B cell (primary cell): ENCODE results near the gene RUSF1. TPM values are rescaled to one million over a fixed set of nuclear protein-coding genes. Genes with fewer than 3 reads are reported as not detected.

Source experiments
- ATAC-seq: fragments of 200-7000 bp; cut with Tn5 transposase; one replicate; pipeline ENCODE4 v1.10.0; 2021; ENCODE audit warnings: low read depth, mild to moderate bottlenecking, moderate number of reproducible peaks, moderate library complexity
- CTCF ChIA-PET: fragments of 350-600 bp; sonication (Branson Sonifier 250); formaldehyde crosslinking; loops from one replicate; lab custom pipeline; 2021; ENCODE audit warnings: antibody characterized with exemption, inconsistent platforms; lab: Charles Lee
- POLR2A ChIA-PET: fragments of 350-600 bp; sonication (Branson Sonifier 250); formaldehyde crosslinking; loops from one replicate; lab custom pipeline; 2021; ENCODE audit warnings: antibody characterized with exemption; lab: Charles Lee
- DNase-seq: peaks from one replicate; pipeline ENCODE4 v3.0.0; 2013
- H2AFZ ChIP-seq: 2 replicates; pipeline ENCODE4 v1.6.1; 2012; ENCODE audit warnings: mild to moderate bottlenecking, low read depth, low read length; ENCODE audit not compliant: insufficient read depth, poor library complexity, severe bottlenecking
- H3K27ac ChIP-seq, 2 donors: 1 replicate in 1 of 2; 2 replicates in 1 of 2; pipeline ENCODE4 v1.5.1; 2012 to 2013; ENCODE audit warnings: low read length in 2 of 2, mild to moderate bottlenecking in 2 of 2, moderate library complexity in 1 of 2
- H3K27me3 ChIP-seq, 4 experiments: fragments of 200-600 bp in 1 of 4; sonication (generic) in 1 of 4; replicated peaks in 1 of 4; 1 replicate in 2 of 4; 2 replicates in 2 of 4; pipeline versions ENCODE4 v1.6.1 to v1.7.0; 2013 to 2016; ENCODE audit warnings: low read length in 3 of 4, mild to moderate bottlenecking in 2 of 4, mixed read lengths in 1 of 4, moderate library complexity in 1 of 4; ENCODE audit not compliant: insufficient read depth in 4 of 4, control insufficient read depth in 3 of 4; ENCODE audit errors: control extremely low read depth in 1 of 4
- H3K36me3 ChIP-seq, 2 experiments: replicated peaks in 1 of 2; 1 replicate in 1 of 2; 2 replicates in 1 of 2; pipeline versions ENCODE4 v1.6.1 to v1.7.1; 2013; ENCODE audit warnings: low read length in 1 of 2; ENCODE audit not compliant: insufficient read depth in 2 of 2, control insufficient read depth in 1 of 2; ENCODE audit errors: control extremely low read depth in 1 of 2, extremely low read depth in 1 of 2
- H3K4me1 ChIP-seq, 2 donors: fragments of 200-600 bp in 1 of 2; sonication (generic) in 1 of 2; 1 replicate in 1 of 2; 2 replicates in 1 of 2; pipeline versions ENCODE4 v1.5.1 to v1.6.1; 2013 to 2017; ENCODE audit warnings: low read length in 2 of 2; ENCODE audit not compliant: control insufficient read depth in 2 of 2, insufficient read depth in 2 of 2
- H3K4me2 ChIP-seq: replicated peaks from 2 replicates; pipeline ENCODE3; 2012; ENCODE audit warnings: mild to moderate bottlenecking, low read depth, low read length; ENCODE audit not compliant: poor library complexity, severe bottlenecking
- H3K4me3 ChIP-seq, 5 experiments: fragments of 200-600 bp in 1 of 5; sonication (generic) in 1 of 5; 1 replicate in 3 of 5; 2 replicates in 2 of 5; pipeline versions ENCODE4 v1.5.1 to v1.7.0; 2011 to 2016; ENCODE audit warnings: low read length in 4 of 5, mild to moderate bottlenecking in 4 of 5, low read depth in 2 of 5, control low read depth in 1 of 5, moderate library complexity in 1 of 5; ENCODE audit not compliant: insufficient read depth in 1 of 5; ENCODE audit errors: control extremely low read depth in 1 of 5, extremely low read depth in 1 of 5
- H3K79me2 ChIP-seq: fragments of 200-600 bp; sonication (generic); one replicate; pipeline ENCODE4 v1.6.0; 2016; ENCODE audit warnings: low read length; ENCODE audit not compliant: control insufficient read depth, insufficient read depth
- H3K9ac ChIP-seq: fragments of 200-600 bp; sonication (generic); 2 replicates; pipeline ENCODE4 v1.6.1; 2017; ENCODE audit warnings: mild to moderate bottlenecking, low read length, moderate library complexity
- H3K9me3 ChIP-seq, 3 donors: one replicate each; pipeline versions ENCODE4 v1.6.1 to v1.7.1; 2013; ENCODE audit warnings: low read length in 2 of 3; ENCODE audit not compliant: control insufficient read depth in 2 of 3, insufficient read depth in 1 of 3; ENCODE audit errors: control extremely low read depth in 1 of 3
- H4K20me1 ChIP-seq: 2 replicates; pipeline ENCODE4 v1.6.0; 2012; ENCODE audit warnings: mild to moderate bottlenecking, low read length; ENCODE audit not compliant: insufficient read depth, control insufficient read depth, poor library complexity, severe bottlenecking
- H3K27ac Mint-ChIP-seq: one replicate; pipeline ENCODE4 v1.8.0; 2021; ENCODE audit warnings: mixed read lengths
- H3K27me3 Mint-ChIP-seq: one replicate; pipeline ENCODE4 v1.8.0; 2021; ENCODE audit warnings: mixed read lengths
- H3K4me1 Mint-ChIP-seq: one replicate; pipeline ENCODE4 v1.8.0; 2021; ENCODE audit warnings: mixed read lengths
- H3K4me3 Mint-ChIP-seq: one replicate; pipeline ENCODE4 v1.8.0; 2021; ENCODE audit warnings: mixed read lengths
- H3K9me3 Mint-ChIP-seq: one replicate; pipeline ENCODE4 v1.8.0; 2022; ENCODE audit warnings: mixed read lengths; ENCODE audit not compliant: insufficient read depth
- EZH2 ChIP-seq: IDR thresholded peaks from 2 replicates; pipeline ENCODE4 v1.6.1; 2012; ENCODE audit warnings: borderline replicate concordance, low read depth, mild to moderate bottlenecking, moderate library complexity, low read length; ENCODE audit not compliant: insufficient read depth, poor library complexity, severe bottlenecking
- WGBS: methylation state at CpG from one replicate; pipeline ENCODE4 v1.1.5; 2013; ENCODE audit warnings: missing lambda C conversion rate; ENCODE audit not compliant: insufficient coverage; 5-methylcytosine and 5-hydroxymethylcytosine counted together
- intact Hi-C: fragments of 100-400 bp; cut with micrococcal nuclease; formaldehyde crosslinking; loops from one replicate; pipeline ENCODE4 v1.10.0; 2022
- polyA plus RNA-seq: library from polyadenylated mRNA; depleted of rRNA; stranded (reverse); fragments of >200 nt; gene quantifications from 2 replicates; pipeline ENCODE4 v1.2.3, GENCODE V29; 2012
- total RNA-seq, 2 donors: library from RNA; stranded (reverse); fragments of 120-200 nt in 1 of 2; gene quantifications; 1 replicate in 1 of 2; 2 replicates in 1 of 2; pipeline versions ENCODE4 v1.2.3 to v1.2.4, GENCODE V29; 2013 to 2022
- TF ChIP-seq, protein P1 (sequence below): fragments of 200-600 bp; IDR thresholded peaks from one replicate; pipeline ENCODE4 v1.8.0; 2022; ENCODE audit warnings: antibody characterized with exemption, mild to moderate bottlenecking

RUSF1 gene
- total and polyA plus RNA-seq, 2 donors (not counting 1 experiment from before 2014, with no cell fraction given), result 103 to 132 TPM

DNA sequence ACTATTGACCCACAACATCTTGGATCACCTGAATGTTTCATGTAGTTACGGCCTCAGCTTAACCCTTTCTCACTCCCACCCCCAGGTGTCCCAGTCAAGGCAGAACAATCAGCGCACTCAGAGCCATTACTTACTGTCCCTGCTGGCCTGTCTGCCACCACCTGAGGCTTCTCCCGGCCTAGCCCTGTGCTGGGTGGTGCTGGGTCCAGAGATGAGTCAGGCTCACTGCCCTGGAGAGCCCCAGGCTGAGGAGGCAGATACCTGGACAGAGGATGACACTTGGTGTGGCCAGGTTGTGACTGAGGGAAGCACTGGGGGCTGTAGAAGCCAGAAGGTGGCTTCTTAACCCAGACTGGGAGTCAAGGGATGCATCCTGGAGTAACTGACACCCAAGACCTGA, 29.2 kb downstream of the RUSF1 start:
- no peak overlapping the region for H3K27ac Mint-ChIP-seq

More for the DNA sequence above, 29.2 kb downstream of the RUSF1 start:
- 86% methylated on average over 3 of the region's 3 CpGs for WGBS
- no peak overlapping the region for H3K4me3 Mint-ChIP-seq
- no peaks in the 10 kb centered on the region for H3K79me2 ChIP-seq
- H3K9me3 ChIP-seq, result no peaks in the 10 kb centered on the region
- intact Hi-C loops, result loop anchor here (5.0 kb wide), 1 partner anchor 393 kb away; the partner anchor contains the start of gene ZNF267
- H3K27me3 Mint-ChIP-seq, result peaks cover 16% of the 10 kb centered on the region
- CTCF ChIA-PET, result interaction anchor here (0.7 kb wide), 1 partner anchor 326 kb away, joined by 3 read pairs; no protein-coding TSS in a partner anchor
- peaks cover 9 to 18% of the 10 kb centered on the region in 2 donors for H3K4me1 ChIP-seq
- DNase-seq (no peak), ATAC-seq (no peak)
- H4K20me1 ChIP-seq, result no peaks in the 10 kb centered on the region
- H2AFZ ChIP-seq, result no peak overlapping the region
- H3K4me1 Mint-ChIP-seq, result peaks cover 22% of the 10 kb centered on the region
- H3K27me3 ChIP-seq, result peaks cover 0 to 9% (median 0%) of the 10 kb centered on the region in 4 experiments
- POLR2A ChIA-PET, result no interaction called here
- H3K9ac ChIP-seq, result no peak overlapping the region
- no peaks in the 10 kb centered on the region for H3K9me3 Mint-ChIP-seq
- no peak overlapping the region for H3K27ac ChIP-seq
- no peak overlapping the region for H3K4me2 ChIP-seq
- no peaks in the 10 kb centered on the region for H3K36me3 ChIP-seq
- TF ChIP-seq, protein P1, sequence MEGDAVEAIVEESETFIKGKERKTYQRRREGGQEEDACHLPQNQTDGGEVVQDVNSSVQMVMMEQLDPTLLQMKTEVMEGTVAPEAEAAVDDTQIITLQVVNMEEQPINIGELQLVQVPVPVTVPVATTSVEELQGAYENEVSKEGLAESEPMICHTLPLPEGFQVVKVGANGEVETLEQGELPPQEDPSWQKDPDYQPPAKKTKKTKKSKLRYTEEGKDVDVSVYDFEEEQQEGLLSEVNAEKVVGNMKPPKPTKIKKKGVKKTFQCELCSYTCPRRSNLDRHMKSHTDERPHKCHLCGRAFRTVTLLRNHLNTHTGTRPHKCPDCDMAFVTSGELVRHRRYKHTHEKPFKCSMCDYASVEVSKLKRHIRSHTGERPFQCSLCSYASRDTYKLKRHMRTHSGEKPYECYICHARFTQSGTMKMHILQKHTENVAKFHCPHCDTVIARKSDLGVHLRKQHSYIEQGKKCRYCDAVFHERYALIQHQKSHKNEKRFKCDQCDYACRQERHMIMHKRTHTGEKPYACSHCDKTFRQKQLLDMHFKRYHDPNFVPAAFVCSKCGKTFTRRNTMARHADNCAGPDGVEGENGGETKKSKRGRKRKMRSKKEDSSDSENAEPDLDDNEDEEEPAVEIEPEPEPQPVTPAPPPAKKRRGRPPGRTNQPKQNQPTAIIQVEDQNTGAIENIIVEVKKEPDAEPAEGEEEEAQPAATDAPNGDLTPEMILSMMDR, result no peak
- no peak for TF ChIP-seq EZH2
- no peak overlapping the region for H3K4me3 ChIP-seq
